ENCODE measurements around the gene RESF1. TPM values are rescaled to one million over a fixed set of nuclear protein-coding genes. Genes with fewer than 3 reads are reported as not detected.

RESF1 gene
- 10 to 100 TPM; 17.9 to 41.0 TPM for total RNA-seq

DNA sequence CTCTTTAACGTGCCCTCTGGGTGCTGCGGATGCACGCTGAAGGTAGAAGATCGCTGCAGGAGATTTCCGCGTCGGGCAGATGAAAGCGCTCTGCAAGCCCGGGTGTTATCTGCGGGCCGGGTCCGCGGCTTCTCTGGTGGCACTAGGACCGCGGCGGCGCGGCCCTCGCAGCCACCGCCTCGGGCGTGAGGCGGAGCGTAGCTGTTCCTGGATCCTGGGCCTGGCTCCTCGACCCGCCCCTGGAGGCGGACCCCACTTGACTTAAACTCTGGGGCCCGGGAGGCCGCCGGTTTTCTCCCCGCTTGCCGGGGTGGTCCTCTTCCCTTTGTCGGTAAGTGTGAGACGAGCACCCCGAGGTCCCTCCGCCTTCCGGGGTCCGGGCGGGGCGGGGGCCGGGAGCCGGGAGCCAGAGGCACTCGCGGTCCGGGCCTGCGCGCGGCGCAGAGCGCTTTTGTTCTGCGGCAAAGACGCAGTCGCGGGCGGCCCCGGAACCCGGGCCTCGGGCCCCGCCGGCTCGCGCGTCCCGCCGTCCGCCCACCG is at the start of gene RESF1:
RESF1 (plus strand) TSS at position 255 of the 540 bp plus-strand sequence. CDS start 21,541 bp downstream, outside the sequence.

Other genes with a start within 250 kb of the RESF1 start
- 1 to 10 TPM; 6.2 to 6.3 TPM for gene AMN1, start 230.4 kb upstream of the RESF1 start, total RNA-seq
- 10 to 100 TPM; 27.0 to 27.5 TPM for gene BICD1, start 147.4 kb downstream of the RESF1 start, total RNA-seq

All from melanocyte of skin (primary cell).